Endometrial microvascular endothelial cells (primary cell): ENCODE data around the gene UPK3BL2. TPM values are rescaled to one million over a fixed set of nuclear protein-coding genes. Genes with fewer than 3 reads are reported as not detected.
"Not testable (repeated sequence)": the region's sequence is repeated elsewhere in the genome, so short reads cannot be mapped to it uniquely, and the experiment has no call there.

Experiments used
- in situ Hi-C: cut with HindIII; loops from 2 replicates; pipeline ENCODE4 v1.10.0; 2017; ENCODE audit warnings: low sequenced_read_pairs, low pct_unique_long_range_greater_than_20kb; ENCODE audit errors: inconsistent ontology term
- total RNA-seq: library from RNA; depleted of rRNA; stranded (reverse); fragments of >200 nt; gene quantifications from one replicate; pipeline ENCODE4 v1.2.3, GENCODE V29; 2015; ENCODE audit errors: inconsistent ontology term

Gene UPK3BL2
- total RNA-seq, 1 donor from 2014 or later, result not detected

DNA sequence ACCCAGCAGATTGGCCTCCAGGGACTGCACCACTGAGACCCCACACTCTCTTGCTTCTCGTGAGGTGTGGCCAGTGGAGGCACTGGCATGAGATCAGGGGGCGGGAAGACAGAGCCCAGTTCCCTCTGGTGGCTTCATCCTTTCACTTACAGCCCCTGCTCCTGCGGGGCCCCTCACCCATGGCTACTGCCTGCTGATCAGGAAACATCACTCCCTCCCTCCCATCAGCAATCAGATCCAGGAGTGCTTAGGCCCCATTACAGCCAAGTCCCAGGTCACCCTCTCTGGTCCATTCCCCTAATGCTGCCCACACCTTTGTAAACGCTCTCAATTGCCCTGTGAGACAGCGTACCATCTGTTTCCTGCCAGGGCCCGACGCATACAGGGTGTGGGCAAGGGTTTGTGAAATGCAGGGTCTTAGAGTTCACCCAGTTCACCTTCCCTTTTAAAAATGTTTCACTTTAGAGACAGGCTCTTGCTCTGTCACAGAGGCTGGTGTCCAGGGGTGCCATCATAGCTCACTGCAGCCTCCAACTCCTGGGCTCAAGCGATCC is 8.4 kb downstream of the UPK3BL2 start:
- in situ Hi-C loops, result not testable (repeated sequence)

- in situ Hi-C loops, result not testable (repeated sequence)
These were observed 11.4 kb downstream of the UPK3BL2 start for GRCh38 chr7:102532127-102532526.

DNA sequence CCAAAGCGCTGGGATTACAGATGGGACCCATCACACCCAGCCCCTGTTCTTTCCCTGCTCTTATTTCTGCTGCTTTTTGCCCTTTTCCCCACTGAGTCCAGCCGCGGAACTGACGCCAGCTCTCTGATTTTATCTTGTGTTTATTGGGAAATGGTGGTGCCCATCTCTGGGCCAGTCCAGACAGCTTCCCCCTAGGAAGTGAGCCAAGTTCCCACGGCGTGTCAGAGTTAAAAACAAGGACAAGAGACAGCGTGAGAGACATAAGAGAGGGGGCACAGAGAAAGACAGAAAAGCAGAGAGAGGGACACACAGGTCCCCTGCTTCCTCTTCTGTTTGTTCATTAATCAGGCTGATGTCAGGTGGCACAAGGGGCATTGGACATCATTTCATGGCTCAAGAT is 11.9 kb downstream of the UPK3BL2 start:
- in situ Hi-C loops, result not testable (repeated sequence)

- in situ Hi-C loops, result not testable (repeated sequence)
These were observed 15.4 kb downstream of the UPK3BL2 start for GRCh38 chr7:102527822-102528793.

DNA sequence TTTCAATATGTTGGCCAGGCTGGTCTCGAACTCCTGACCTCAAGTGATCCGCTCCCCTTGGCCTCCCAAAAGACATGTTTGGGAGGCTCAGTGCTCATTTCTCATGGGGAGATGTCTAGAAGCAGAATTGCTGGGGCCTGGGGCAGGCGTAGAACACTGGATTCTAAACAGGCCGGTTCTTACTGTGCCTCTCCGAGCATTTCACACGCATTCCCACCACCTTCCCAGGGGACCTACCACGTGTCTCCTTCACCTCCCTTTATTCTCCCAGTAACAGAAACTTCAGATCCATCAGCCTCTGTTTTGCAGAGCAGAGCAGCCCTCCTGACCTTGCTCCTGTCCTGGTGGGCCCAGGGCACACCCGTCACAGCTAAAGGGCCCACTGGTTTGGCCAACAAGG is 16.3 kb downstream of the UPK3BL2 start:
- in situ Hi-C loops, result not testable (repeated sequence)

DNA sequence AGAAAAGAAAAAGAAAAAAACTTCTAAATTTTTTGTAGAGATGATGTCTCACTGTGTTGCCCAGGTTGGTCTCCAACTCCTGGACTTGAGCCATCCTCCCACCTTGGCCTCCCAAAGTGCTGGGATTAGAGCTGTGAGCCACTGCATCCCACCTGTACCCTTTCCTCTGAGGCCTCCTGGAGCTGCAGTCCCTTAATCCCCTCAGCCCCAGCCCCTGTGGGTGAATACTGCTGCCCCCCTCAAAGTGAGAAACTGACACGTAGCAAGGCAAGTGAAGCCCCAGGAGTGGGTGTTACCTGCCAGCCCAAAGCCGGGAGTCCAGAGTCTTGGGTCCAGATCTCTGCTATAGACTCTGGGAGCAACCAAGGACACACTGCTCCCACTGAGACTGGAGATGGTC is 18.7 kb downstream of the UPK3BL2 start:
- in situ Hi-C loops, result not testable (repeated sequence)

DNA sequence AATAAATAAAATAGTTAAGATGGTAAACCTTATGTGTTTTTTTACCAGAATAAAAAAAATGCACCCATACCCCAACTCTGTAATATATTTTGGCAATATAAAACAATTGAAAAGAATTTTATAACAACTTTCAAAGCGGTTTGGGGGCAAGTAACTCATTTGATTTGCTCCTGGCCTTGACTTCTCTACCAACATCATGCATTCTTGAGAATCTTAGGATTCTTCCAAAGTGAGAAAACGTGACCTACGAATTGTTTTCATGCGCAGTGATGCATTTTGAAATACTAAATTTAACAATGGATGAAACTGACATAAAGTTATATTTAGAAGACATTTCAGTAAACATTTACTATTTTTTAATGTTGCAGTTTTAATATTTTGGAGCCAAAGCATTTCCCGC is 22.7 kb downstream of the UPK3BL2 start:
- in situ Hi-C loops, result not testable (repeated sequence)

- in situ Hi-C loops, result not testable (repeated sequence)
These were observed 25.8 kb downstream of the UPK3BL2 start, which contains the start of gene RASA4B for GRCh38 chr7:102517550-102518147. TSS of gene RASA4B (minus strand) at chr7:102517777. CDS start at chr7:102517710, 67 bp downstream.

DNA sequence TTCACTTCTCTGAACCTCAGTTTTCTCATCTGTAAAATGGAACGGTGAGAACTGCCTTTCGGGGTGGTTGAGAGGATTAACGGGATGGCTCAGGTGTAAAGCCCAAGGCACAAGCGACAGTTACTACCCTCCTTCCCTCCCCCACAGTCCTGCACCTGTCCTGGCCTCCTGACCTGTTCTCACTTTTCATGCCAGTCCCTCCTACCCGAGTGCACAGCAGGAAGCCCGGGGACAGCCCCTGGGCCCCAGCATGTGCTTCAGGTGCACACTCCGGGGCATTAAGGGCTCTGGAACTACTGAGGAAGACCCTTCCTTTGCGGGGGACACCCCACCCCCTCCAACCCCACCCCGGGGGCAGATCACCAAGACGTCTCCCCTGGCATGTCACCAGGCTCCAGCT is 26.5 kb downstream of the UPK3BL2 start:
- in situ Hi-C loops, result not testable (repeated sequence)

DNA sequence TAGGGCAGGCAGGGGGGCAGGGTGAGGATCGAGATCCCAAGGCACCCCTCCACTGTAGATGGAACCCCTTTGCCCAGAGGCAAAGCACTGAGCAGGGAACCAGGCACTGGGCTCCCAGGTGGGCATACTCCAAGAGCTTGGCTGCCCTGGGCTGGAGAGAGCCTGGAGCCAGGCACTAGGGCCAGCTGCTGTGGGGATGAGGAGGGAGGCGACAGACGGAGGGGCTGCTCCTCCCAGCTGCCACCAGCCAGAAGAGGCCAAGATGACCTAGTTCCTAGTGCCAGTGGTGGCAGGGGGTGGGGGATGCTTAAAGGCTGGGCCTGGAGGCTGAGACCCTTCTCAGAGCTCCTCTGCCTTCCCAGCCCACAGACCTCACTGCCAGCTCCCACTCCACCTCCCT is 27.6 kb downstream of the UPK3BL2 start:
- in situ Hi-C loops, result not testable (repeated sequence)

- in situ Hi-C loops, result not testable (repeated sequence)
These were observed 28.4 kb downstream of the UPK3BL2 start for GRCh38 chr7:102514881-102515721.

DNA sequence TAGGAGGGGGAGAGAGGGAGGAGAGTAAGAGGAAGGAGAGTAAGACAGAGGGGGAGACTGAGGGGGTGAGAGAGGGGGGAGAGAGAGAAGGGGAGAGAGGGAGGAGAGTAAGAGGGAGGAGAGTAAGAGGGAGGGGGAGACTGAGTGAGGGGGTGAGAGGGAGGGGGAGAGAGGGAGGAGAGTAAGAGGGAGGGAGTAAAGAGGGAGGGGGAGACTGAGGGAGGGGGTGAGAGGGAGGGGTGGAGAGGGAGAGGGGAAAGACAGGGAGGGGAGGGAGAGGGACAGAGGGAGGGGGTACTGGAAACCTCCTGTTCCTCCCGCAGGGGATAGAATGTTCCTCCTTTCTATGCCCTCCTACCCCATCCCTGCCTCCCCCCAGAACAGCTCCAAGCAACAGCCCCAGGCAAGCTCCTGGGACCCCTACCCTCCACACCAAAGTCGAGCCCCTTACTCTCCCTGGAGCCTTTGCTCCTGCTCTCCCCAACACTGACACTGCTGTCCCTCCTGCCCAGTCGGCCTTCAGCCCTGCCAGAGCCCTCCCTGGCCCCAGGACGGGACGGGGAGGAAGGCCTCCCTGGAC is 30.8 kb downstream of the UPK3BL2 start:
- in situ Hi-C loops, result not testable (repeated sequence)

- in situ Hi-C loops, result not testable (repeated sequence)
These were observed 31.5 kb downstream of the UPK3BL2 start for GRCh38 chr7:102511860-102512522.

- in situ Hi-C loops, result not testable (repeated sequence)
These were observed 32.9 kb downstream of the UPK3BL2 start for GRCh38 chr7:102510575-102510974.

DNA sequence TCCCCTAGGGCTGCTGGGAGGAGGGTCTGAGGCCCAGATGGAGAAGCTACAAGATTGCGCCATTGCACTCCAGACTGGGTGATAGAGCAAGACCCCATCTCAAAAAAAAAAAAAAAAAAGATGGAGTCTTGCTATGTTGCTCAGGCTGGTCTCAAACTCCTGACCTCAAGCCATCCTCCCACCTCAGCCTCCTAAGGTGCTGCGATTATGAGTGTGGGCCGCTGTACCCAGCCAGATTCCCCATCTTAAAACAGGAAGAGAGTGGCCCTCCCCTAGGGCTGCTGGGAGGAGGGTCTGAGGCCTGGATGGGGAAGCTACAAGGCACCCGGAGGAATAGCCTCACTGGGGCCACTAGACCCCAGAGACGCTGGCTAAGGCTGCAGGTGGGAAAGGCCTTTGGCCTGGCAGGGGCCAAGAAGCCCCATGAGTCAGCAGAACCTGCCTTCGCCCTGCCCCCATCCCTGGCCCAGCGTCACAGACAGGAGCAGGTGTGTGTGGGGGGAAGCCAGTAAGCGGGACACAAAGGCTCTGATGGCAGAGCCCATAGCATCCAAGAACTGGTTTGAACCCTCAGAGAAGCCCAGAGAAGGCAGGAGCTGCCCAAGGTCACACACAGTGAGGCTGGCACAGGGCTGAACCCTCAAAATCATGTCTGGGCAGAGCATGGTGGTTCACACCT is 35.9 kb downstream of the UPK3BL2 start:
- in situ Hi-C loops, result not testable (repeated sequence)

DNA sequence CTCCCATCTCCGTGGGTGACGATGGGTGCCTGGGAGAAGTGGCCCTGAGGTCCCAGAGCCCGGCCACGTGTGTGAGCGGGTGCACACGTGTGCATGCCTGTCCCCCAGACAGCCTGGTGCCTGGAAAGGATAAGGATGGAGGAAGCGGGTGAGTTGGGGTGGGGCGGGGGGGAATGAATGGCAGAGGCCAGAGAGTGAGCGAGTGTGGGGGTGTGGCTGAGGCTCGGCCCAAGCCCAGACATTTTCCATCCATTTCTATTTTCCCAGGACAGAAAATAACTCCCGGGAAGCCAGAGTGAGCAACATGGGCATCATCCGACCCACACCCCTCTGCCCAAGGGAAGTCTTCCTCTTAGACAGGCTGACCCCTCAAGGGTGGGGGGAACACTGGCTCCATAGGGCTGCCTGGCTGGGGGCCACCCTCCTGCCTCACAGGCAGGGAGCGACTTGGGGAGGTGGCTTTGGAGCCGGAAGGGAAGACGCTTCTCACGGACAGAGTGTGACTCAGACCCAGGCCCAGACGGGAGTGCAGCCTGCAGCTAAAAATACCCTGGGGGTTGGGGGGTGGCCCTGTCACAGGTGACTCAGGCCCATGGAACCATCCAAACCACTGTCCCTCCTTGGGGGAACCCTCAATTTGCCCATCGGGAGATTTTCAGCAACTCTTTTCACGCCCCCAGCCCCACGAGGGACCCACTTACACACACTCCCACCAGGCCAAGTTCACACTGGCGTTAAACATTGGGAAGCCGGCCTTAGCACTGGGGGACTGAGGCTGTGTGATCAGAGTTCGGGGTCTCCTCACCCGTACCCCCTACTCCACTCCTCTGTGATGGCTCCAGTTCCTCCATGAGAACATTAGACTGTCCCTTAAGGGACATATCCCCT is 38.0 kb downstream of the UPK3BL2 start:
- in situ Hi-C loops, result not testable (repeated sequence)

GRCh38 chr7:102503141-102503540 is 40.4 kb downstream of the UPK3BL2 start:
- in situ Hi-C loops, result not testable (repeated sequence)
